ENCODE results near the gene NCCRP1.

Gene NCCRP1

DNA sequence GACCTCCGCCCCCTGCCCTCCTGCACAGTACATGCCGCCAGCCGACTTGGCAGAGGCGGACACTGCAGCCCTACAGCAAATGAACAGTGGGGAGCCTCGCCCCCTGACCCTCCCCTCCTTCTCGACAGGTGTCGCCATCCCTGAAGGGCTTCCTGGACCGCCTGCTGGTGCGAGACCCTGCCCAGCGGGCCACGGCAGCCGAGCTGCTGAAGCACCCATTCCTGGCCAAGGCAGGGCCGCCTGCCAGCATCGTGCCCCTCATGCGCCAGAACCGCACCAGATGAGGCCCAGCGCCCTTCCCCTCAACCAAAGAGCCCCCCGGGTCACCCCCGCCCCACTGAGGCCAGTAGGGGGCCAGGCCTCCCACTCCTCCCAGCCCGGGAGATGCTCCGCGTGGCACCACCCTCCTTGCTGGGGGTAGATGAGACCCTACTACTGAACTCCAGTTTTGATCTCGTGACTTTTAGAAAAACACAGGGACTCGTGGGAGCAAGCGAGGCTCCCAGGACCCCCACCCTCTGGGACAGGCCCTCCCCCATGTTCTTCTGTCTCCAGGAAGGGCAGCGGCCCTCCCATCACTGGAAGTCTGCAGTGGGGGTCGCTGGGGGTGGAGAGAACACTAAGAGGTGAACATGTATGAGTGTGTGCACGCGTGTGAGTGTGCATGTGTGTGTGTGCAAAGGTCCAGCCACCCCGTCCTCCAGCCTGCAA, 18.3 kb upstream of the NCCRP1 start:
- DNase-seq = no peak

DNA sequence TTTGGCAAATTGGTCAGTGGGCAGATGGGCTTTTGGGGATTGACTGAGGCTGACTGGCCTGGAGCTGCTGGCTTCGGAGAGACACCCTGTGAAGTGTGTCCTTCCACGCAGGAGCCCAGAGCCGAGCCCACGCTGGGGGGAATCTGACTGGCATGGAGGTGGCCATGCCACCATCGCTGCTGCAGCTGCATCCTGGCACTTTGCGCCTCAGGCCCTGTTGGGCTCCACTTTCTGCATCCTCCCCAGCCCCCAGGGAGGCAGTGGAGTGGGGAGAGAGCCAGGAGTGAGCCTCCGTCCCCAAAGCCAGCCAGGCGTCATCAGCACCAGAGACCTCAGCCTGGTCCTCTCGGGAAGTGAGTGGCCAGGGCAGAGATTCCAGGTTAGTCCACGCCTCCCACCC, 17.0 kb upstream of the NCCRP1 start:
- DNase-seq = no peak

DNA sequence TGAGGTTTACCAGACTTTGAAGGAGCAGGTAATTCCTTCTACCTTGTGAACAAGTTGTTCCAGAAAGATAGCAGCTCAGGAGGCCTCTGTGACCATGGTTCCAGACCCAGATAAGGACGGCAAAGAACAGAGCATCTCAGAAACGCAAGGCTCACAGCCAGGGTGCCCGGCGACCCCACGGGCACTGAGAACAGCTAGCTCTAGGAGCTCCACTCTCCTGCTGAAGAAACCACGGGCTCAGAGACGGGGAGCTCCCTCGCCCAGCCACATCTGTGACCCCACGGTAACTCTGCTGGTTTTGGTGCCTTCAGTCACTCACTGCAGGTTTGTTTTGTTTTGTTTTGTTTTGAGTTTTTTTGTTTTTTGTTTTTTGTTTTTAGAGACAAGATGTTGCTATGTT, 16.0 kb upstream of the NCCRP1 start:
- DNase-seq = no peak

DNA sequence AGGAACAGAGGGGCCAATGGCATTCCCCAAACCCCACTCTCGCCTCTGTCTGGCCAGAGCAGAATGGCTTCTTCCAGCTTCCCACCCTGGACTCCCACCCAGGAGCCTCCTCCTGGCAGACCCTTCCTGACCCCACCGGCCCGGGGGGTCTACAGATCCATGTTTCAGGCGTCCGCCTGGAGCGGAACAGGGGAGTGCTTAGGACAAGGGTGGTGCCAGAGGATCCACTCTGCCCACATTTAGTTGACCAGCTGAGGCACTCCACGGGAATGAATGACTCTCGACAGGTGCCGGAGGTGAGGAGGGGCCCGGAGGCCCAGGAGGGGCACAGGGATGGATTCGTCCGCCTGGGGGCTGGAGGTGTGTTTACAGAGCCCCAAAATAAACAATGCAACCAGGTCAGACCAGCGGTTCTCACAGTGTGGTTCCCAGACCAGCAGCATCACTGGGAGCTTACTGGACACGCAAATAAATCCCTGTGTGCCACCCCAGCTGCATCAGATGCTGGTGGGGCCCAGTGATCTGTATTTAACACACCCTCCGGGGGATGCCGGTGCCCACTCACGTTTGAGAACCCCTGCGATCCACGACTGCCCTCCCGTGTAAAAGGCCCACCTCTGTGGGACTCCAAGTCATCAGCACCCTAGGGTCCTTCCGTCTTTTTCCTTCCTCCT, 15.1 kb upstream of the NCCRP1 start:
- DNase-seq = no peak

DNA sequence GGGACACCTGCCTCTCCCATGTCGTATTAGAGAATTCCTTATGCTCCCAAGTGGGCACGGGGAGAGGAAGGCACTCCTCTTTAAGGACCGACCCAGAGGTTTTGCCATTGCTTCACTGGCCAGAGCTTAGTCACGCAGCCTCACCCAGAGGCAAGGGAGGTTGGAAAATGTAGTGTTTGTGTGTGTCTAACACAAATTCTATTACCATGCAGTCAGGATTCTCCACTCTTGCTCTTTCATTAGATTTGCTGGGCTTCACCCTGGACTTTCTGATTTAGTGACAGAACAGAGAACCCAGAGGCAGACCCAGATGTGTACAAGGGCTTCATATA, 14.6 kb upstream of the NCCRP1 start:
- no peak for DNase-seq

DNA sequence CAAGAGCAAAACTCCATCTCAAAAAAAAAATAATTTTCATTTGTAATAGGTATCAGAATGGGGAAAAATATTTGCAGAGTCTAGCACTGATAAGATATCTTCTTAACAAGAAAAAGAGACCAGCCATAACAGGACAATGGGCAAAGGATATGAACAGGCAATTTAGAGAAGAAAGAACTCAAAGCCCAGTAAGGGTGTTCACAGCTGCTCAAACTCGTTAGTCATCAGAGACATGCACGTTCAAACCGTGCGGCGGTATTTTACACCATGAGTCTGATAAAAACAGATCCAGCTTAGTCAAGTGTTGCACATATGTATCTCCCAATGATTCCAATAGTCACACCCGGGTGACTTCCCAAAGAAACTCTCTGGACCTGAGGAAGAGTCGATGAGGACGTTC, 13.7 kb upstream of the NCCRP1 start:
- DNase-seq = no peak

DNA sequence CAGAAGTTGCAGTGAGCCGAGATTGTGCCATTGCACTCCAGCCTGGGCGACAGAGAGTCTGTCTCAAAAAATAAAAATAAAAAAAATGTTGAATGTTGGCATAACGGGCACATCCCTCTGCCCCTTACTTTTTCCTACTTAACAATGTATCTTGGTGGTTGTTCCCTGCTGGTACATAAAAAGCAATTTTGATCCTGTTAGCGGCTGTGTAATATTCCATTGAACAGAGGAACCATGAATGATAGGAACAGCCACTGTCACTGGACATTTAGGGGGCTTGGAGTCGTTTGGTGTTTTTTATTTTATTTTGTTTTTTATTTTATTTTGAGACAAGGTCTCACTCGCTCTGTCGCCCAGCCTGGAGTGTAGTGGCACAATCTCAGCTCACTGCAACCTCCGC, 10.4 kb upstream of the NCCRP1 start:
- no peak for DNase-seq

DNA sequence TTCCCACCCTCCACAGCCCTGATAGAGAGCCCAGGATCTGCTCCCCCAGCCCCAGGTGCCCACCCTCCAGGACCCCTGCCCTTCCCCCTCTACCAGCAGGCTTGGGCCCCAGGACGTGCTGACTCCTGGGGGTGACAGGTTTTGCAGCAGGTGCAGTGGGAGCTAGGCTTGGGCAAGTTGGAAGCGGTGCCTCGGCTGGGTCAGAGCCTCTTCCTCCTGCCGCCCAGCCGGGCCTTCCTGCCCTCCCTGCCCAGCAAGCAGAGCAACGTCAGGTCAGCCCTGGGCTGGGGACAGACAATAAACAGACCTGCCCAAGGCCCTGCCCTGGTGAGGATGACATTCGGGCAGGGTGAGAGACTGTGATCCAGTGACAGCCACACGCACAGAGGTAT, 9.2 kb upstream of the NCCRP1 start:
- DNase-seq = no peak

DNA sequence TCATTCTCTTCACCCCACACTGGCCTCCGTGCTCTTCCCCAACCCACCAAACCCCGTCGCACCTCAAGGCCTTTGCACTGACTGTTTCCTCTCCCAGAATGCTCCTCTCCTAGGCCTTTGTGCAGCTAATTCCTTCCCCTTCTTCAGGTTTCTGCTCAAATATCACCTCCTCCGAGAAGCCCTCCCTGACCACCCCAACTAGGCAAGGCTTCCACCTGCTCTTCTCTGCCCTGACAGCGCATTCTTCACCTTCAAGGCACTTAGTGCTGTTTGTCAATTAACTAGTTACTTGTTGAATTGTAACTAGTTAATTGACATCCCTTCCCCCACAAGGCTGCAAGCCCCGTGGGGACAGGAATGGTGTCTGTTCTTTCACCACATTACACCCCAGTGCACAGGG, 7.8 kb upstream of the NCCRP1 start:
- DNase-seq = no peak

DNA sequence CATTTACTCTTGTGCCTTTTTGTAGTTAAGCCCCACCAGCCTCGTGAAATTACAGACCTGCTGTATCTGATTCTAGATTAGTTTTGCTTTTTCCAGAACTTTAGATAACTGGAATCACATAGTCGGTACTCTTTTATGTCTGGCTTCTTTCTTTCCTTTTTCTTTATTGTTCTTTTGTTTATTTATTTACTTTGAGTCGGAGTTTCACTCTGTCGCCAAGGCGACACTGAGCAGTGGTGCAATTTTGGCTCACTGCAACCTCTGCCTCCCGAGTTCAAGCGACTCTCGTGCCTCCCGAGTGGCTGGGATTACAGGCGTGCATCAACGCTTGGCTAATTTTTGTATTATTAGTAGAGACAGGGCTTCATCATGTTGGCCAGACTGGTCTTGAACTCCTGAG, 6.0 kb upstream of the NCCRP1 start:
- DNase-seq = no peak

DNA sequence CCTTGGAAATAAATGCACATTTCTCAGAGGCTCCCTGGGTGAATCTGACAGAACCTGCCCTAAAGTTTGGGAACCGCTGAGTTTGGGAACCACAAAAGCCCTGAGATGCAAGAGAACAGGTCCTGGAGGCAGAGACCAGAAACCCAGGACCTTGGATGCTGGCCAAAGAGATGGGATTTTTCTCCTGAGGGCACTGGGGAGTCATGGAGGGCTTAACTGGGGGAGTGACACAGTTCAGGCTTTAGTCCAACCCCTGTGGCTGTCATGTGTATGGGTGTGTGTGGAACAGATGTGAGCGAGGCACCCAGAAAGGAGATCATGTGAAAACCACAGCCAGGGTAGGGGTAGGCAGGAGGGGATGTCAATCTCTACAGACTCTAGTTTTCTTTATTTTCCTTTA, 3.9 kb upstream of the NCCRP1 start:
- DNase-seq = no peak

DNA sequence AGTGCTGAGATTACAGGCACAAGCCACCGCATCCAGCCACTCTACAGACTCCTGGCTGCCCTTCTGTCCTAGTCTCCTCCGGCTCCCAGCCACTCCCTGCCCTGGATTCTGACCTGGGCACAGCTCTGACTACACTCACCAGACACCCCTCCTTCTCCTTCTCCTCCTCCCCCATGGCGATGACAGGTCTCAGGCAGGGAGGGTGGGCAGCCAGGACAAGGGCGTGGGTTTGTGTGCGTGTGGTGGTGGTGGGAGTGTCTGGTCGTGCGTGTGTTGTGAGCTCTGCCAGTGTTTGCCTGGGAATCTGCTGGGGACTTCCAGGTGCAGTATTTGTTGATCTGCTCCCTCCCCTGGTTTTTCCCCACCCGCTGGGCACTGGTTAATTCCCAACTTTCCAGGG, 3.0 kb upstream of the NCCRP1 start:
- DNase-seq = no peak

DNA sequence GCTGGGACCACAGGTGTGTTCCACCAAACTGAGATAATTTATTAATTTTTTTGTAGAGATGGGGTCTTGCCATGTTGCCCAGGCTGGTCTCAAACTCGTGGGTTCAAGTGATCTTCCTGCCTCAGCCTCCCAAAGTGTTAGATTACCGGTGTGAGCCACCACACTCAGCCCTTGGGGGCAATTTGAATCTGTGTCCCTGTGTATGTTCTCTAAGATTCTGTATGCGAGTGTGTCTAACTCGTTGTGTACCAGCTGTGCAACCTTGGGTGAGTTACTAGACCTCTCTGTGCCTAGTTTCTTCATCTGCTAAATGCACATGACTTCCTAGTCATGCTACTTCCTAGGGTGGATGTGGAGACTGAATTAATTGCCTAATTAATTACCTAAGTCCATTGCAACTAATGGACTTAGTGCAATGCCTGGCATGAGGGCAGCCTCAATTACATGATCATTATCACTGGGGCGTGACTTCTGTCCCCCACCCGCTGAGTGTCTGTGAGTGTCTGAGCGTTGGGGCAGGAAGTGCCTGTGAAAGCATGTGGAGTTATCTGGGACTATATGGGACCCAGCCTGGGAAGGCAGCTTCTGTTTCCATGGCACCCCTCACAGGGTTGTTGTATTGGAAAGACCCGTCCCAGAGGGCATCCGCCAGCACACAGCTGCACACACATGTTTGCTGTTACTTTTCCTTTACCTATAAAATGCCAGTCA, 1.8 kb upstream of the NCCRP1 start:
- no peak for DNase-seq

DNA sequence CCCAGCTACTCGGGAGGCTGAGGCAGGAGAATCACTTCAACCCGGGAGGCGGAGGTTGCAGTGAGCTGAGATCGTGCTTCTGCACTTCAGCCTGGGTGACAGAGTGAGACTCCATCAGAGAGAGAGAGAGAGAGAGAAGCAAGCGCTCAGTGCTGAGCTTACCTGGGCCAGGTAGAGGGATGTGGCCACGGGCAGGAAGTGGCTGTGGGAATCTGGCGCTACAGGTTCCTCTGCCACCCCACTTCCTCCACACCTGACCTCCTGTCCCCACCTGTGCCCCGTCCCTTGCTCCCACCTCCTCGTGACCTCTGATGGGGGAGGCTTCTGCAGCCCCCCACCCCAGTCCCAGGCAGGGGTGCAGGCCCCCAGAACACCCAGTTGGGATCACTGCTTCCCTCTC, 1.0 kb upstream of the NCCRP1 start:
- no peak for DNase-seq

DNA sequence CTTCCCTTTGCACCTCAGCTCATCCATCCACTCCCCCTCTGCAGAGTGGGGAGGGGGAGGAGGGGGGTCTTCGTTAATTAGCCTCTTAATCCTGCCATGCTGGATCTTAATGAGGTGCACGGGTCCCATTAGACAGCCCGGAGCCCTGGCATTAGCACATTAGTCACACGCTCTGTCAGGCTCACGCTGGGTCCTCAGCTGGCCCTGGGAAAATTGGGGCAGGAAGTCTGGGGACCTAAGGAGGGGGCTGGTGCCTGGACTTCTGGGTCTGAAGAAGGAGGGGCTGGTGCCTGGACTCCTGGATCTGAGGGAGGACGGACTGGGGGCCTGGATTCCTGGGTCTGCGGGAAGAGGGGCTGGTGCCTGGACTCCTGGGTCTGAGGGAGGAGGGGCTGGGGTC, 444 bp upstream of the NCCRP1 start:
- no peak for DNase-seq

DNA sequence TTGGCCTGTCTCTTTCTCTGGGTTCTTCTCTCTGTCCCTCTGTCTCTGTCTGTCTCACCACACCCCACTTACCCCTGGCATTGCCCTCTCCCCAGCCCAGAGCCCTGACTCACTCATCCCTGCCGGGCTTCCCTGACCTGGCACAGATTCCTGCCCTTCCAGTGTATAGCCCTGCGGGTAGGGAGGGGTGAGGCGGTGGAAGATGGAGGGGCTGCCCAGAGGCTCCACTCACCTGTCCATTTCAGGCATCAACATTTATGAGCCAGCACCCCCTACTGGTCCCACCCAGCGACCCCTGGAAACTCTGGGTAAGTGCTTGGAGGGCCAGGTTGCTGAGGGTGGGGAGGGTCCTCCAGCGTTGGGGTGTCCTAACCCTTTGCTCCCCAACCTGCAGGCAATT, 1.0 kb downstream of the NCCRP1 start:
- no peak for DNase-seq

DNA sequence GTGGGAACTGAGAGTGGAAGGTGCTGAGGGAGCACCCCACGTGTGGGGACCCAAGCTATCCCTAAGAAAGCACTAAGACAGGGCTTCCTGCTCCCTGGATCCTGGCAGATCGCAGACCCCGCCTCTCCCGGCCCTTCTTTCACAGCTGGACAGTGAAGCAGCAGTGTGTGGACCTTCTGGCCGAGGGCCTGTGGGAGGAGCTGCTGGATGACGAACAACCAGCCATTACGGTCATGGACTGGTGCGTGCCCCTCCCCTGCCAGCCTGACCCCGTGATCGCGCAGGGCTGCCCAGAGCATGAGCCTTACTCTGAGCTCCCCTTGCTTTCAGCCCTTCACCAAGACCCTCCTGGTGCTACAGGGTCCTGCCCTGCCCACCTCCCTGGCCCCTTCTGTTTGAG, 2.3 kb downstream of the NCCRP1 start:
- DNase-seq = peak in 34 of 56 donors; percentile 0 to 70 (median 32)

DNA sequence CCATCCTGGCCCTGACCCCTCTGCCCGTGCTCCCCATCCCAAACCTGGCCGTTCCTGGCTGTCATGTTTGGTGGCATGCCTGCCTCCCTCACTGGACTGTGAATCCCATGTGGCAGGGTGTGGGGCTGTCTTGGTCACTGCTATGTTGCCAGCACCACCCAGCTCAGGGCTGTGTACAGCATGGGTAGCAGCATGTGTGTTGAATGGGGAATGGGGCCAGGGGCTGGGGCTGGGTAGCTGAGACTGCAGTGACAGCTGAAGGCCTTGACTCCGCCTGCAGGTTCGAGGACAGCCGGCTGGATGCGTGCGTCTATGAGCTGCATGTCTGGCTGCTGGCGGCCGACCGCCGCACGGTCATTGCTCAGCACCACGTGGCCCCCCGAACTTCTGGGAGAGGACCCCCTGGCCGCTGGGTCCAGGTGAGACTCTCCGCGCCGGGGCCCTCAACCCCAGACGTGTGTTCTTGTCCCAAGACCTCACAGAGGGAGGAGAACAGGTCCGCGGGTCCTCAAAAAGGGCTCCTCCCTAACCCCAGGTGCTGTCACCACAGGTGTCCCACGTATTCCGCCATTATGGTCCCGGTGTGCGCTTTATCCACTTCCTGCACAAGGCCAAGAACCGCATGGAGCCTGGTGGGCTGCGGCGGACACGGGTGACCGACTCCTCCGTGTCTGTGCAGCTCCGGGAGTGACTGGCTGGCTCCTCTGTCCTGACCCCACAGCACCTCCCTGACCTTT, 3.5 kb downstream of the NCCRP1 start:
- DNase-seq = no peak

DNA sequence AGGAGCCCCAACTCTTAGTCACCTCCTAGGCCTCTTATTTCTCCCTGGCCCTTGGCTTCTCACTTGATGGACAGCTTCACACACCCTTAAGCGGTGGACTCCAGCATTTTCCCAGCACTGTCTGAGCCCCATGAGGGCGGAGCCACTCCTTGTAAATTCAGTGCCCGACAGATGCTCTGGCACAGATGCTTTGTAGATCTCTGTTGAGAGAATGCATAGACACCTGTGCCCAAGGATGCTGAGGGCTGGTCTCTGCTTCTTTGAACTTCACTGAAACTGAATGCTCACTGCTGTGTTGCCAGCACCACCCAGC, 4.0 kb downstream of the NCCRP1 start:
- no peak for DNase-seq

DNA sequence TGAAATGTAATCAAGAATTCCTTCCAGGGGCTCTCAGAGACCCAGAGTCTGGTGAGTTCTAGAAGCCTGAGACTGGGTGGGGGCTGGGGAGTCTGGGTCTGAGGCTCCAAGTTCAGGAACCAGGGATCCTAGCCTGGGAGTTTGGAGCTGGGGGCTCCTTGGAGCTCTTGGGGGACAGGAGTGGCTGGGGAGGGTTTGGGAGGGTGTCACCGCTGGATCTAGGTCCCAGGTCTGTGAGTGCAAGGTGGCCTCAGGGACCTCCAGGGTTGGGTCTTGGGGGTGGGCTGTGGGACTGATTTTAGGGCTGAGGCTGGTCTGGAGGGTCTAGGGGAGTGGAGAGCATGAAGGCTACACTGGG, 6.2 kb downstream of the NCCRP1 start:
- no peak for DNase-seq

DNA sequence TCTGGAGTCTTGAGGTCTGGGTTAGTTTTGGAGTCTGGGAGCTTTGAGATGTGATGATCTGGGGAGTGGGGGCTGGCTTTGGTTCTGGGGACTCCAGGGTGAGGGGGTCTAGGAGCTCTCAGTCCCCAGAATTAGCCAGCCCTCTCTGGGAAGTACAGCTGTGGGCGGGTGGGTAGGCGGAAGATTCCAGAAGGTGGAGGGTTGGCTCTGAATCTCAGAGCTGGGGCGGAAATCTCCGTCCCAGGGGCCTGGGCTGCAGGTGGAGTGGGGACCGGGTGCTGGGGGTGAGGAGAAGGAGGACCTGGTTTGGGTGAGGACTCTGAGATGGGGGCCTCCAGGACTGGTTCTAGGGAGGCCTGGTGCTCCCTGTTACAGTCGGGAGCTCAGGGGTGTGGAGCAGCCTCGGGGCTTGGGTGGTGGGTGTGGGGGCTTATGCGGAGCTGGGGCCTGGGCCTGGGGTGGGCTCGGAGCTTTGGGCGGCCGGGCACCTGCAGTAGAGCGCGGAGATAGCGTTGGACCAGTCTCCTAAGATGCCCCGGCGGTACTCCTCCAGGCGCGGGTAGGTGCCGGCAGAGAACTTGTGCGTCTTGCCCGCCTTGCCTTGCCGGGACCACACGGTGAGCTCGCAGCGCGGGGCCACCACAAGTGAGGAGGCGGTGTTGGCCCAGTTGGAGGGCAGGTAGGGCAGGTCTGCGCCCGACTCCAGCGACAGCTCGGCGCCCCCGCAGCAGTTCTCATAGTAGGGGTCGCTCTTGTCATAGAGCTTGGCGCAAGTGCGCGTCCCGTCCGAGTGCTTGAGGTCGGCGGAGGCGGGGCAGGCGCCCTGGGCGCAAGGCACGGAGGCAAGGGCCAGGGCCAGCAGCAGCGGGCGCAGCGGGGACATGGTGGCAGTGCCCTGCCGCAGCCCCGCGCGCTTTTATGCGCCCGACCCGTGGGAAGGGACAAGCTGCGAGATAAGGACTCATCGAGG, 6.9 kb downstream of the NCCRP1 start, which contains the start of gene SYCN:
Gene SYCN (minus strand): TSS at position 892 of the 970 bp plus-strand sequence. CDS start 9 bp downstream, at position 883.
- no peak for DNase-seq
